ENCODE data around the gene CDH13.

The CDH13 gene

GRCh38 chr16:82754716-82755513 is 128.1 kb downstream of the CDH13 start (continued):
- TF ChIP-seq TSHZ1 (tag by site-specific recombination; IDR thresholded peaks at IDR 0.05; ENCODE audit: borderline replicate concordance) (no peak), ZNF394 (tag by site-specific recombination; IDR thresholded peaks at IDR 0.05; ENCODE audit: borderline replicate concordance) (no peak)

GRCh38 chr16:82755570-82756282 is 129.0 kb downstream of the CDH13 start:
- Histone ChIP-seq H3K36me3 (ENCODE audit: control insufficient read depth in 2 of 2, insufficient read depth in 1 of 2, low read length in 2 of 2) (no peaks in the 10 kb centered on the region), H3K4me1 (ENCODE audit: control insufficient read depth, insufficient read depth, low read length) (no peaks in the 10 kb centered on the region), H3K27ac (ENCODE audit: extremely low read depth, low read depth, low read length) (no peak overlapping the region), H3K4me3 (ENCODE audit: low read depth, low read length) (no peak overlapping the region), H3K9me3 (ENCODE audit: control insufficient read depth, insufficient read depth, low read depth, low read length) (no peaks in the 10 kb centered on the region)
- POLR2A ChIA-PET, result no interaction called here
- CTCF ChIA-PET, result interaction anchor here (0.6 to 0.7 kb wide), 7 partner anchors 12 to 739 kb away, joined by 3 to 5 read pairs (median 3); no protein-coding TSS in a partner anchor
- TF ChIP-seq ZNF624 (tag by site-specific recombination; IDR thresholded peaks at IDR 0.05), result no peak
- no peak for TF ChIP-seq KLF8 (tag by site-specific recombination; IDR thresholded peaks at IDR 0.05)
- no peak for TF ChIP-seq ZNF843 (tag by site-specific recombination; IDR thresholded peaks at IDR 0.05)
- TF ChIP-seq ZNF600 (tag by site-specific recombination; IDR thresholded peaks at IDR 0.05), result no peak
- no peak for TF ChIP-seq SETDB1 (IDR thresholded peaks at IDR 0.05; ENCODE audit: insufficient read length, low read length)
- TF ChIP-seq PATZ1 (tag by site-specific recombination; IDR thresholded peaks at IDR 0.05), result no peak
- TF ChIP-seq ZNF792 (tag by site-specific recombination; IDR thresholded peaks at IDR 0.05), result no peak
- no peak for TF ChIP-seq ZNF341 (tag by site-specific recombination; IDR thresholded peaks at IDR 0.05; ENCODE audit: low read depth)
- no peak for TF ChIP-seq ZNF18 (tag by site-specific recombination; IDR thresholded peaks at IDR 0.05)
- no peak for TF ChIP-seq ZNF112 (tag by site-specific recombination; IDR thresholded peaks at IDR 0.05)
- TF ChIP-seq ZBTB26 (tag by site-specific recombination; optimal IDR thresholded peaks at IDR 0.05), result no peak
- no peak for TF ChIP-seq BCL11B (tag by site-specific recombination; IDR thresholded peaks at IDR 0.05; ENCODE audit: low read depth)
- no peak for TF ChIP-seq ZNF404 (tag by site-specific recombination; IDR thresholded peaks at IDR 0.05)
- no peak for TF ChIP-seq YY1 (tag by site-specific recombination; IDR thresholded peaks at IDR 0.05)
- TF ChIP-seq ZNF501 (tag by site-specific recombination; IDR thresholded peaks at IDR 0.05), result no peak
- TF ChIP-seq ZNF707 (tag by site-specific recombination; IDR thresholded peaks at IDR 0.05), result no peak
- no peak for TF ChIP-seq ZNF530 (tag by site-specific recombination; IDR thresholded peaks at IDR 0.05; ENCODE audit: low read depth)
- no peak for TF ChIP-seq MEIS1 (CRISPR knock-in tag; IDR thresholded peaks at IDR 0.05; ENCODE audit: borderline replicate concordance)
- TF ChIP-seq TSHZ1 (tag by site-specific recombination; IDR thresholded peaks at IDR 0.05; ENCODE audit: borderline replicate concordance), result no peak

Measured in HEK293 (cell line).